Raji (cell line): ENCODE results near the gene NEUROG3.

ENCODE experiments used
- POLR2A ChIP-seq: IDR thresholded peaks from 2 replicates; pipeline ENCODE4 v1.6.1; 2011; ENCODE audit warnings: low read depth, low read length, control low read depth; ENCODE audit not compliant: insufficient read depth

NEUROG3 gene

GRCh38 chr10:69573056-69573806 lies at the start of gene NEUROG3:
NEUROG3 (minus strand) TSS chr10:69573422; CDS start chr10:69573043, 379 bp downstream.
- TF ChIP-seq POLR2A: no peak

GRCh38 chr10:69620625-69621024 lies 47.4 kb upstream of the NEUROG3 start:
- no peak for TF ChIP-seq POLR2A

- no peak for TF ChIP-seq POLR2A
These were observed 46.4 kb upstream of the NEUROG3 start for GRCh38 chr10:69619626-69620025.

GRCh38 chr10:69618746-69619145 lies 45.5 kb upstream of the NEUROG3 start:
- no peak for TF ChIP-seq POLR2A

- no peak for TF ChIP-seq POLR2A
These were observed 43.1 kb upstream of the NEUROG3 start for GRCh38 chr10:69616358-69616757.

- no peak for TF ChIP-seq POLR2A
These were observed 40.9 kb upstream of the NEUROG3 start for GRCh38 chr10:69614130-69614529.

GRCh38 chr10:69612760-69613159 lies 39.5 kb upstream of the NEUROG3 start:
- TF ChIP-seq POLR2A: no peak

GRCh38 chr10:69609077-69609476 lies 35.9 kb upstream of the NEUROG3 start:
- no peak for TF ChIP-seq POLR2A

GRCh38 chr10:69600761-69601330 lies 27.6 kb upstream of the NEUROG3 start:
- TF ChIP-seq POLR2A: no peak

GRCh38 chr10:69588358-69588757 lies 15.1 kb upstream of the NEUROG3 start:
- TF ChIP-seq POLR2A: no peak

GRCh38 chr10:69584624-69585023 lies 11.4 kb upstream of the NEUROG3 start:
- no peak for TF ChIP-seq POLR2A

- no peak for TF ChIP-seq POLR2A
These were observed 9.9 kb upstream of the NEUROG3 start for GRCh38 chr10:69583106-69583505.

GRCh38 chr10:69580435-69580834 lies 7.2 kb upstream of the NEUROG3 start:
- TF ChIP-seq POLR2A: no peak

- TF ChIP-seq POLR2A: no peak
These were observed 6.3 kb upstream of the NEUROG3 start for GRCh38 chr10:69579464-69580060.

- no peak for TF ChIP-seq POLR2A
These were observed 5.3 kb upstream of the NEUROG3 start for GRCh38 chr10:69578508-69578991.
